Neural cell (in vitro differentiated cells): ENCODE measurements around the gene P4HA3.

ENCODE experiments used
- CTCF ChIP-seq: fragments of 450-650 bp; IDR thresholded peaks from 2 replicates; pipeline ENCODE4 v1.5.1; 2014; ENCODE audit warnings: antibody characterized with exemption, mild to moderate bottlenecking, moderate library complexity; ENCODE audit not compliant: poor library complexity, severe bottlenecking
- EP300 ChIP-seq: fragments of 450-650 bp; conservative IDR thresholded peaks from 2 replicates; pipeline ENCODE4 v1.6.1; 2014; ENCODE audit warnings: antibody characterized with exemption, mild to moderate bottlenecking, moderate library complexity; ENCODE audit not compliant: poor library complexity, severe bottlenecking
- EZH2 ChIP-seq: fragments of 200-600, 300-800 bp; shearing (Covaris generic), sonication (generic); IDR thresholded peaks from 2 replicates; pipeline ENCODE4 v1.6.1; 2014; ENCODE audit warnings: antibody characterized with exemption, low read length, borderline replicate concordance, mild to moderate bottlenecking; ENCODE audit not compliant: insufficient read depth, poor library complexity, severe bottlenecking
- MXI1 ChIP-seq: fragments of 450-650 bp; conservative IDR thresholded peaks from 2 replicates; pipeline ENCODE4 v1.6.1; 2014; ENCODE audit warnings: antibody characterized with exemption, mild to moderate bottlenecking; ENCODE audit not compliant: poor library complexity, severe bottlenecking
- POLR2AphosphoS5 ChIP-seq: IDR thresholded peaks from 2 replicates; pipeline ENCODE4 v1.6.1; 2012
- SMC3 ChIP-seq: fragments of 450-650 bp; conservative IDR thresholded peaks from 2 replicates; pipeline ENCODE4 v1.6.1; 2014; ENCODE audit warnings: antibody characterized with exemption, mild to moderate bottlenecking, moderate library complexity; ENCODE audit not compliant: poor library complexity
- TAF1 ChIP-seq: IDR thresholded peaks from 2 replicates; pipeline ENCODE4 v1.6.1; 2012; ENCODE audit warnings: low read depth
- TF ChIP-seq, protein P1 (sequence below): IDR thresholded peaks from 2 replicates; pipeline ENCODE4 v1.6.1; 2012; ENCODE audit warnings: borderline replicate concordance

DNA sequence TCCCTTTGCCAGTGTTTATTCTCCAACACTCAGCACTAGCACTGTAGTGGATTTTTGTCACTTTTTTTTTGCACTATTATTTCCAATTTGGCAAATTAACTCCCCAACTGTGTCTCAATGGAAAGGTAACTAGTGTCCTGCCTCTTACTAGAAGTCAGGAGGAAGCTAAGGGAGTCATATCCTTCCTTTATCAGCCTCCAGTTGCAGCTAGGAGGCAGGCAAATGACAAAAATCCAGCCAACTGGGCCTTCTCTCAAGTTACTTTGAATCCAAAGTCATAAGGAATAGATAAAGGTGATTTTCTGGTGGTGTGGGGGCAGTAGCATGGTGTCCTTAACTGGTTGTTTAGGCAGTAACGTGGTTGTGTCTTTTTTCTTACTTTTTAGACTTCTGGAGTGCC, 15.6 kb upstream of the P4HA3 start:
- TF ChIP-seq CTCF = no peak
- TF ChIP-seq EP300 = no peak
- no peak for TF ChIP-seq SMC3
- no peak for TF ChIP-seq TAF1
- TF ChIP-seq POLR2AphosphoS5 = no peak
- TF ChIP-seq EZH2 = no peak
- TF ChIP-seq, protein P1, sequence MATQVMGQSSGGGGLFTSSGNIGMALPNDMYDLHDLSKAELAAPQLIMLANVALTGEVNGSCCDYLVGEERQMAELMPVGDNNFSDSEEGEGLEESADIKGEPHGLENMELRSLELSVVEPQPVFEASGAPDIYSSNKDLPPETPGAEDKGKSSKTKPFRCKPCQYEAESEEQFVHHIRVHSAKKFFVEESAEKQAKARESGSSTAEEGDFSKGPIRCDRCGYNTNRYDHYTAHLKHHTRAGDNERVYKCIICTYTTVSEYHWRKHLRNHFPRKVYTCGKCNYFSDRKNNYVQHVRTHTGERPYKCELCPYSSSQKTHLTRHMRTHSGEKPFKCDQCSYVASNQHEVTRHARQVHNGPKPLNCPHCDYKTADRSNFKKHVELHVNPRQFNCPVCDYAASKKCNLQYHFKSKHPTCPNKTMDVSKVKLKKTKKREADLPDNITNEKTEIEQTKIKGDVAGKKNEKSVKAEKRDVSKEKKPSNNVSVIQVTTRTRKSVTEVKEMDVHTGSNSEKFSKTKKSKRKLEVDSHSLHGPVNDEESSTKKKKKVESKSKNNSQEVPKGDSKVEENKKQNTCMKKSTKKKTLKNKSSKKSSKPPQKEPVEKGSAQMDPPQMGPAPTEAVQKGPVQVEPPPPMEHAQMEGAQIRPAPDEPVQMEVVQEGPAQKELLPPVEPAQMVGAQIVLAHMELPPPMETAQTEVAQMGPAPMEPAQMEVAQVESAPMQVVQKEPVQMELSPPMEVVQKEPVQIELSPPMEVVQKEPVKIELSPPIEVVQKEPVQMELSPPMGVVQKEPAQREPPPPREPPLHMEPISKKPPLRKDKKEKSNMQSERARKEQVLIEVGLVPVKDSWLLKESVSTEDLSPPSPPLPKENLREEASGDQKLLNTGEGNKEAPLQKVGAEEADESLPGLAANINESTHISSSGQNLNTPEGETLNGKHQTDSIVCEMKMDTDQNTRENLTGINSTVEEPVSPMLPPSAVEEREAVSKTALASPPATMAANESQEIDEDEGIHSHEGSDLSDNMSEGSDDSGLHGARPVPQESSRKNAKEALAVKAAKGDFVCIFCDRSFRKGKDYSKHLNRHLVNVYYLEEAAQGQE = no peak
- TF ChIP-seq MXI1 = no peak
